Ishikawa (cell line): ENCODE results near the gene CD2AP.

Source experiments
- EP300 ChIP-seq: IDR thresholded peaks from 2 replicates; pipeline ENCODE4 v1.6.1; 2012; ENCODE audit warnings: borderline replicate concordance
- REST ChIP-seq: IDR thresholded peaks from 2 replicates; pipeline ENCODE4 v1.6.1; 2012; ENCODE audit warnings: low read depth, mild to moderate bottlenecking
- USF1 ChIP-seq: IDR thresholded peaks from 2 replicates; pipeline ENCODE4 v1.6.1; 2012

GRCh38 chr6:47567586-47567985 lies 90.0 kb downstream of the CD2AP start:
- TF ChIP-seq REST = no peak
- TF ChIP-seq USF1 = no peak
- TF ChIP-seq EP300 = no peak
